ENCODE results near the gene UBXN4. TPM values are rescaled to one million over a fixed set of nuclear protein-coding genes. Genes with fewer than 3 reads are reported as not detected.
"Not testable (repeated sequence)": the region's sequence is repeated elsewhere in the genome, so short reads cannot be mapped to it uniquely, and the experiment has no call there.

The UBXN4 gene
- total RNA-seq, 1 experiment from 2014 or later: 65.9 TPM

- H3K27ac ChIP-seq (ENCODE audit: low read length): 0 out of 2 replicates have a peak overlapping the region, but pooled peaks have one; percentile 4
Measured at GRCh38 chr2:135791418-135792190, 49.9 kb downstream of the UBXN4 start.

GRCh38 chr2:135792401-135793150, 50.9 kb downstream of the UBXN4 start:
- Histone ChIP-seq H3K9ac (ENCODE audit: low read length) (0 out of 2 replicates have a peak overlapping the region, but pooled peaks have one; percentile 7), H3K4me3 (ENCODE audit: low read length) (no peak overlapping the region), H2AFZ (ENCODE audit: low read length) (peak overlapping the region; percentile 60; the same call in 1 of the 2 replicates), H3K4me1 (ENCODE audit: low read length) (peaks cover 13% of the 10 kb centered on the region), H3K27ac (ENCODE audit: low read length) (0 out of 2 replicates have a peak overlapping the region, but pooled peaks have one; percentile 4), H3K27me3 (ENCODE audit: low read length) (no peaks in the 10 kb centered on the region), H3K4me2 (ENCODE audit: low read depth, low read length, poor library complexity, severe bottlenecking) (peak overlapping the region; percentile 17), H3K79me2 (ENCODE audit: low read length) (no peaks in the 10 kb centered on the region), H3K9me3 (ENCODE audit: low read length) (no peaks in the 10 kb centered on the region), H3K36me3 (ENCODE audit: insufficient read depth, low read length) (no peaks in the 10 kb centered on the region), H3K9me2 (replicated peaks; ENCODE audit: insufficient read depth, low read length) (no peaks in the 10 kb centered on the region), H4K20me1 (ENCODE audit: insufficient read depth, low read depth, low read length) (no peaks in the 10 kb centered on the region)
- DNase-seq: peak; percentile 48

More at GRCh38 chr2:135791418-135792190, 49.9 kb downstream of the UBXN4 start:
- Histone ChIP-seq H3K4me1 (ENCODE audit: low read length) (peaks cover 12% of the 10 kb centered on the region), H3K27me3 (ENCODE audit: low read length) (no peaks in the 10 kb centered on the region), H3K79me2 (ENCODE audit: low read length) (no peaks in the 10 kb centered on the region), H3K36me3 (ENCODE audit: insufficient read depth, low read length) (peaks cover 6% of the 10 kb centered on the region; the same call in 1 of the 2 replicates), H4K20me1 (ENCODE audit: insufficient read depth, low read depth, low read length) (no peaks in the 10 kb centered on the region), H3K4me2 (ENCODE audit: low read depth, low read length, poor library complexity, severe bottlenecking) (no peak overlapping the region), H3K4me3 (ENCODE audit: low read length) (no peak overlapping the region), H3K9me3 (ENCODE audit: low read length) (no peaks in the 10 kb centered on the region), H3K9me2 (replicated peaks; ENCODE audit: insufficient read depth, low read length) (no peaks in the 10 kb centered on the region), H2AFZ (ENCODE audit: low read length) (no peak overlapping the region), H3K9ac (ENCODE audit: low read length) (no peak overlapping the region)
- no peak for DNase-seq

DNA sequence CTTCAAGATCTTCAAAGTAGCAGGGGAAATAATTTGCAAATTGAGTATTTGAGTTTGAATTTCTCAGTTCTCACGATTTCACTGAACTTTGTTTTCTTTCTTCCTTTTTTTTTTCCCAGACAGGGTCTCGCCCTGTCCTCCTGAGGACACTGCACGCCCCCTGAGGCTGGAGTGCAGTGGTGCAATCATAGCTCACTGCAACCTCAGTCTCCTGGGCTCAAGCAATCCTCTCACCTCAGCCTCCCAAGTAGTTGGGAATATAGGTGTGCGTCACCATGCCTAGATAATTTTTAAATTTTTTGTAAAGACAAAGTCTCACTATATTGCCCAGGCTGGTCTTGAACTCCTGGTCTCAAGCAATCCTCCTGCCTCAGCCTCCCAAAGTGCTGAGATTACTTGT, 54.0 kb downstream of the UBXN4 start:
- H3K79me2 ChIP-seq (ENCODE audit: low read length); H3K9me3 ChIP-seq (ENCODE audit: low read length); H2AFZ ChIP-seq (ENCODE audit: low read length); DNase-seq; H3K9ac ChIP-seq (ENCODE audit: low read length); H3K4me3 ChIP-seq (ENCODE audit: low read length); H3K4me2 ChIP-seq (ENCODE audit: low read depth, low read length, poor library complexity, severe bottlenecking); H3K27me3 ChIP-seq (ENCODE audit: low read length); H4K20me1 ChIP-seq (ENCODE audit: insufficient read depth, low read depth, low read length); H3K27ac ChIP-seq (ENCODE audit: low read length); H3K9me2 ChIP-seq (replicated peaks; ENCODE audit: insufficient read depth, low read length): not testable (repeated sequence)
- Histone ChIP-seq H3K4me1 (ENCODE audit: low read length) (peaks cover 16% of the 10 kb centered on the region), H3K36me3 (ENCODE audit: insufficient read depth, low read length) (peaks cover 12% of the 10 kb centered on the region)

GRCh38 chr2:135796606-135797005, 55.0 kb downstream of the UBXN4 start:
- Histone ChIP-seq H3K36me3 (ENCODE audit: insufficient read depth, low read length) (peaks cover 19% of the 10 kb centered on the region), H3K4me3 (ENCODE audit: low read length) (no peak overlapping the region), H4K20me1 (ENCODE audit: insufficient read depth, low read depth, low read length) (no peaks in the 10 kb centered on the region), H2AFZ (ENCODE audit: low read length) (no peak overlapping the region), H3K79me2 (ENCODE audit: low read length) (no peaks in the 10 kb centered on the region), H3K27me3 (ENCODE audit: low read length) (no peaks in the 10 kb centered on the region), H3K9me2 (replicated peaks; ENCODE audit: insufficient read depth, low read length) (no peaks in the 10 kb centered on the region), H3K4me1 (ENCODE audit: low read length) (peaks cover 16% of the 10 kb centered on the region), H3K4me2 (ENCODE audit: low read depth, low read length, poor library complexity, severe bottlenecking) (no peak overlapping the region), H3K9me3 (ENCODE audit: low read length) (peaks cover 11% of the 10 kb centered on the region; the same call in 1 of the 2 replicates), H3K9ac (ENCODE audit: low read length) (no peak overlapping the region), H3K27ac (ENCODE audit: low read length) (no peak overlapping the region)
- DNase-seq: no peak

- Histone ChIP-seq H3K79me2 (ENCODE audit: low read length) (no peaks in the 10 kb centered on the region), H4K20me1 (ENCODE audit: insufficient read depth, low read depth, low read length) (no peaks in the 10 kb centered on the region), H3K4me3 (ENCODE audit: low read length) (no peak overlapping the region), H3K27me3 (ENCODE audit: low read length) (no peaks in the 10 kb centered on the region), H3K9me2 (replicated peaks; ENCODE audit: insufficient read depth, low read length) (no peaks in the 10 kb centered on the region), H3K4me2 (ENCODE audit: low read depth, low read length, poor library complexity, severe bottlenecking) (no peak overlapping the region), H2AFZ (ENCODE audit: low read length) (peak overlapping the region; percentile 60; the same call in 1 of the 2 replicates), H3K36me3 (ENCODE audit: insufficient read depth, low read length) (peaks cover 30% of the 10 kb centered on the region), H3K4me1 (ENCODE audit: low read length) (peaks cover 7% of the 10 kb centered on the region), H3K9me3 (ENCODE audit: low read length) (peaks cover 17% of the 10 kb centered on the region), H3K27ac (ENCODE audit: low read length) (no peak overlapping the region), H3K9ac (ENCODE audit: low read length) (no peak overlapping the region)
- DNase-seq: peak; percentile 92
Measured at GRCh38 chr2:135797497-135798274, 56.0 kb downstream of the UBXN4 start.

DNA sequence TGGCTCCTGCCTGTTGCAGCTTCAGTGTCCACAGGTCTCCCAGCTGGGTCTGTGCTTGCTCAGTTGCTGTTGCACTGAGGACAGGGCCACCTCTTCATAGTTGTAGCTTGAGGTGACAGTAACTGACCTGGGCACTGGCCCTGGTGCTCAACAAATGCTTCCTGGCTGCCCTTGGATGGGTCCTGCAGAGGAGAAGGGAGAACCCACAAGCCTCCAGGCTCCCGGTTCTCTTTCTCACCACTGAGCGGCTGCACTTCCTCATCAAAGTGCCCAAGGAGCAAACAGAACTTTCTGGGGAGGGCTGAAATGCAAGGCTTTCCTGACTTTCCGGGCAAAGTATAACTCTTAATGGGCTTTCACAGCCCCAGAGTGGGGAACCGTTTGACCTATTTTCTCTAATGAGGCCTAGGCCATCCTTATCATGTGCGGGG, 56.6 kb downstream of the UBXN4 start:
- Histone ChIP-seq H2AFZ (ENCODE audit: low read length) (peak overlapping the region; percentile 60; the same call in 1 of the 2 replicates), H3K4me1 (ENCODE audit: low read length) (0 out of 2 replicates have a peak, but pooled peaks cover 3% of the 10 kb centered on the region), H3K9me3 (ENCODE audit: low read length) (peaks cover 17% of the 10 kb centered on the region), H3K9me2 (replicated peaks; ENCODE audit: insufficient read depth, low read length) (no peaks in the 10 kb centered on the region), H3K36me3 (ENCODE audit: insufficient read depth, low read length) (peaks cover 32% of the 10 kb centered on the region), H3K27me3 (ENCODE audit: low read length) (no peaks in the 10 kb centered on the region), H4K20me1 (ENCODE audit: insufficient read depth, low read depth, low read length) (no peaks in the 10 kb centered on the region), H3K27ac (ENCODE audit: low read length) (no peak overlapping the region), H3K4me2 (ENCODE audit: low read depth, low read length, poor library complexity, severe bottlenecking) (no peak overlapping the region), H3K79me2 (ENCODE audit: low read length) (no peaks in the 10 kb centered on the region), H3K9ac (ENCODE audit: low read length) (no peak overlapping the region), H3K4me3 (ENCODE audit: low read length) (no peak overlapping the region)
- no peak for DNase-seq

GRCh38 chr2:135798762-135799161, 57.1 kb downstream of the UBXN4 start:
- peak overlapping the region; percentile 60; the same call in 1 of the 2 replicates for H2AFZ ChIP-seq (ENCODE audit: low read length)
- DNase-seq: peak; percentile 55
- H3K27ac ChIP-seq (ENCODE audit: low read length): no peak overlapping the region

More at GRCh38 chr2:135798762-135799161, 57.1 kb downstream of the UBXN4 start:
- H3K9me3 ChIP-seq (ENCODE audit: low read length): peaks cover 17% of the 10 kb centered on the region
- H3K27me3 ChIP-seq (ENCODE audit: low read length): no peaks in the 10 kb centered on the region
- H3K4me1 ChIP-seq (ENCODE audit: low read length): 0 out of 2 replicates have a peak, but pooled peaks cover 3% of the 10 kb centered on the region
- no peaks in the 10 kb centered on the region for H3K79me2 ChIP-seq (ENCODE audit: low read length)
- no peak overlapping the region for H3K9ac ChIP-seq (ENCODE audit: low read length)
- H3K36me3 ChIP-seq (ENCODE audit: insufficient read depth, low read length): peaks cover 37% of the 10 kb centered on the region
- H3K4me3 ChIP-seq (ENCODE audit: low read length): no peak overlapping the region
- no peaks in the 10 kb centered on the region for H3K9me2 ChIP-seq (replicated peaks; ENCODE audit: insufficient read depth, low read length)
- no peaks in the 10 kb centered on the region for H4K20me1 ChIP-seq (ENCODE audit: insufficient read depth, low read depth, low read length)
- no peak overlapping the region for H3K4me2 ChIP-seq (ENCODE audit: low read depth, low read length, poor library complexity, severe bottlenecking)

Data from Karpas-422 (cell line).